ENCODE data around the gene ASB6.

DNA sequence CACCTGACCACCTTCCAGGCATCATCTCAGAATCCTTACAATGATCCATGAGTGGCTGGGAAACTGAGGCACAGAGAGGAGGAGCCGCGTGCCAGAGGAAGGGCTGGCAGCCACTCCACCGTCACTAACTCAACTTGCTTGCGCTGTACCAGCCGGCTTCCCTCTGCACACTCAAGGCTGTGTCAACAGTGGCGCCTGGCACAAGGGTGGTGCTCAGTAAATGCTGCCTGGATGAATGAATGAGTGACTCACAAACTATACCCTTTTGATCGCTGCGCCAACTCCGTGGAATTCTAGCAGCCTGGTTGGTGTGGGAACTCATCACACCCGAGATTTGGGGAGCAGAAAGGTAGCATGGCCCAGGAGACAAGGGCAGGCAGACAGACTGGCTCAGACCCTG is 45.4 kb upstream of the ASB6 start:
- TF ChIP-seq, protein P1, sequence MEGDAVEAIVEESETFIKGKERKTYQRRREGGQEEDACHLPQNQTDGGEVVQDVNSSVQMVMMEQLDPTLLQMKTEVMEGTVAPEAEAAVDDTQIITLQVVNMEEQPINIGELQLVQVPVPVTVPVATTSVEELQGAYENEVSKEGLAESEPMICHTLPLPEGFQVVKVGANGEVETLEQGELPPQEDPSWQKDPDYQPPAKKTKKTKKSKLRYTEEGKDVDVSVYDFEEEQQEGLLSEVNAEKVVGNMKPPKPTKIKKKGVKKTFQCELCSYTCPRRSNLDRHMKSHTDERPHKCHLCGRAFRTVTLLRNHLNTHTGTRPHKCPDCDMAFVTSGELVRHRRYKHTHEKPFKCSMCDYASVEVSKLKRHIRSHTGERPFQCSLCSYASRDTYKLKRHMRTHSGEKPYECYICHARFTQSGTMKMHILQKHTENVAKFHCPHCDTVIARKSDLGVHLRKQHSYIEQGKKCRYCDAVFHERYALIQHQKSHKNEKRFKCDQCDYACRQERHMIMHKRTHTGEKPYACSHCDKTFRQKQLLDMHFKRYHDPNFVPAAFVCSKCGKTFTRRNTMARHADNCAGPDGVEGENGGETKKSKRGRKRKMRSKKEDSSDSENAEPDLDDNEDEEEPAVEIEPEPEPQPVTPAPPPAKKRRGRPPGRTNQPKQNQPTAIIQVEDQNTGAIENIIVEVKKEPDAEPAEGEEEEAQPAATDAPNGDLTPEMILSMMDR (IDR thresholded peaks at IDR 0.05; ENCODE audit: low read depth, low read length, missing input control): no peak
- TF ChIP-seq TAF1 (conservative IDR thresholded peaks at IDR 0.05) (no peak), FOXA2 (IDR thresholded peaks at IDR 0.05) (no peak), JUND (IDR thresholded peaks at IDR 0.05) (no peak), RXRA (IDR thresholded peaks at IDR 0.05) (no peak), GABPA (IDR thresholded peaks at IDR 0.05 in 1 of 2, conservative IDR thresholded peaks at IDR 0.05 in 1 of 2) (no peak), RAD21 (IDR thresholded peaks at IDR 0.05) (no peak), YY1 (IDR thresholded peaks at IDR 0.05) (no peak)
- TF ChIP-seq, protein P2, sequence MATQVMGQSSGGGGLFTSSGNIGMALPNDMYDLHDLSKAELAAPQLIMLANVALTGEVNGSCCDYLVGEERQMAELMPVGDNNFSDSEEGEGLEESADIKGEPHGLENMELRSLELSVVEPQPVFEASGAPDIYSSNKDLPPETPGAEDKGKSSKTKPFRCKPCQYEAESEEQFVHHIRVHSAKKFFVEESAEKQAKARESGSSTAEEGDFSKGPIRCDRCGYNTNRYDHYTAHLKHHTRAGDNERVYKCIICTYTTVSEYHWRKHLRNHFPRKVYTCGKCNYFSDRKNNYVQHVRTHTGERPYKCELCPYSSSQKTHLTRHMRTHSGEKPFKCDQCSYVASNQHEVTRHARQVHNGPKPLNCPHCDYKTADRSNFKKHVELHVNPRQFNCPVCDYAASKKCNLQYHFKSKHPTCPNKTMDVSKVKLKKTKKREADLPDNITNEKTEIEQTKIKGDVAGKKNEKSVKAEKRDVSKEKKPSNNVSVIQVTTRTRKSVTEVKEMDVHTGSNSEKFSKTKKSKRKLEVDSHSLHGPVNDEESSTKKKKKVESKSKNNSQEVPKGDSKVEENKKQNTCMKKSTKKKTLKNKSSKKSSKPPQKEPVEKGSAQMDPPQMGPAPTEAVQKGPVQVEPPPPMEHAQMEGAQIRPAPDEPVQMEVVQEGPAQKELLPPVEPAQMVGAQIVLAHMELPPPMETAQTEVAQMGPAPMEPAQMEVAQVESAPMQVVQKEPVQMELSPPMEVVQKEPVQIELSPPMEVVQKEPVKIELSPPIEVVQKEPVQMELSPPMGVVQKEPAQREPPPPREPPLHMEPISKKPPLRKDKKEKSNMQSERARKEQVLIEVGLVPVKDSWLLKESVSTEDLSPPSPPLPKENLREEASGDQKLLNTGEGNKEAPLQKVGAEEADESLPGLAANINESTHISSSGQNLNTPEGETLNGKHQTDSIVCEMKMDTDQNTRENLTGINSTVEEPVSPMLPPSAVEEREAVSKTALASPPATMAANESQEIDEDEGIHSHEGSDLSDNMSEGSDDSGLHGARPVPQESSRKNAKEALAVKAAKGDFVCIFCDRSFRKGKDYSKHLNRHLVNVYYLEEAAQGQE (IDR thresholded peaks at IDR 0.05): no peak
- TF ChIP-seq, protein P3, sequence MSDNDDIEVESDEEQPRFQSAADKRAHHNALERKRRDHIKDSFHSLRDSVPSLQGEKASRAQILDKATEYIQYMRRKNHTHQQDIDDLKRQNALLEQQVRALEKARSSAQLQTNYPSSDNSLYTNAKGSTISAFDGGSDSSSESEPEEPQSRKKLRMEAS (IDR thresholded peaks at IDR 0.05): no peak
- TF ChIP-seq, protein P4, sequence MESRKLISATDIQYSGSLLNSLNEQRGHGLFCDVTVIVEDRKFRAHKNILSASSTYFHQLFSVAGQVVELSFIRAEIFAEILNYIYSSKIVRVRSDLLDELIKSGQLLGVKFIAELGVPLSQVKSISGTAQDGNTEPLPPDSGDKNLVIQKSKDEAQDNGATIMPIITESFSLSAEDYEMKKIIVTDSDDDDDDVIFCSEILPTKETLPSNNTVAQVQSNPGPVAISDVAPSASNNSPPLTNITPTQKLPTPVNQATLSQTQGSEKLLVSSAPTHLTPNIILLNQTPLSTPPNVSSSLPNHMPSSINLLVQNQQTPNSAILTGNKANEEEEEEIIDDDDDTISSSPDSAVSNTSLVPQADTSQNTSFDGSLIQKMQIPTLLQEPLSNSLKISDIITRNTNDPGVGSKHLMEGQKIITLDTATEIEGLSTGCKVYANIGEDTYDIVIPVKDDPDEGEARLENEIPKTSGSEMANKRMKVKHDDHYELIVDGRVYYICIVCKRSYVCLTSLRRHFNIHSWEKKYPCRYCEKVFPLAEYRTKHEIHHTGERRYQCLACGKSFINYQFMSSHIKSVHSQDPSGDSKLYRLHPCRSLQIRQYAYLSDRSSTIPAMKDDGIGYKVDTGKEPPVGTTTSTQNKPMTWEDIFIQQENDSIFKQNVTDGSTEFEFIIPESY (IDR thresholded peaks at IDR 0.05): no peak
- TF ChIP-seq, protein P5, sequence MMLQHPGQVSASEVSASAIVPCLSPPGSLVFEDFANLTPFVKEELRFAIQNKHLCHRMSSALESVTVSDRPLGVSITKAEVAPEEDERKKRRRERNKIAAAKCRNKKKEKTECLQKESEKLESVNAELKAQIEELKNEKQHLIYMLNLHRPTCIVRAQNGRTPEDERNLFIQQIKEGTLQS (IDR thresholded peaks at IDR 0.05): no peak

Data from liver (tissue), 3 donors.